Keratinocyte (primary cell): ENCODE measurements around the gene KCNJ9. TPM values are rescaled to one million over a fixed set of nuclear protein-coding genes. Genes with fewer than 3 reads are reported as not detected.

Experiments
- DNase-seq: peaks from one replicate; pipeline ENCODE4 v3.0.0-alpha.2; 2011; ENCODE audit warnings: low read depth, missing footprints, low spot score
- FAIRE-seq: peaks from 2 replicates; lab custom pipeline; 2011; peaks lifted over from hg19 to GRCh38; lab: Jason Lieb, UNC
- H2AFZ ChIP-seq: 2 replicates; pipeline ENCODE4 v1.6.0; 2012; ENCODE audit warnings: low read length, control low read depth, inconsistent platforms; ENCODE audit not compliant: control insufficient read depth
- H3K27ac ChIP-seq: 2 replicates; pipeline ENCODE4 v1.5.1; 2011; ENCODE audit warnings: low read length; ENCODE audit not compliant: control insufficient read depth, insufficient read depth
- H3K27me3 ChIP-seq: 3 replicates; pipeline ENCODE4 v1.6.0; 2011; ENCODE audit warnings: low read length; ENCODE audit not compliant: control insufficient read depth, insufficient read depth; ENCODE audit errors: extremely low read depth
- H3K36me3 ChIP-seq, 2 experiments: 2 replicates in 1 of 2; 3 replicates in 1 of 2; pipeline ENCODE4 v1.5.1; 2011; ENCODE audit warnings: low read length in 2 of 2, mild to moderate bottlenecking in 1 of 2; ENCODE audit not compliant: control insufficient read depth in 2 of 2, insufficient read depth in 2 of 2; ENCODE audit errors: extremely low read depth in 1 of 2
- H3K4me1 ChIP-seq: 3 replicates; pipeline ENCODE4 v1.5.1; 2011; ENCODE audit warnings: low read length; ENCODE audit not compliant: control insufficient read depth, insufficient read depth; ENCODE audit errors: extremely low read depth
- H3K4me2 ChIP-seq: 3 replicates; pipeline ENCODE4 v1.6.0; 2011; ENCODE audit warnings: low read depth, low read length; ENCODE audit not compliant: control insufficient read depth, insufficient read depth; ENCODE audit errors: extremely low read depth
- H3K4me3 ChIP-seq, 3 experiments: fragments of 200-600 bp in 1 of 3; sonication (generic) in 1 of 3; 2 replicates in 2 of 3; 3 replicates in 1 of 3; pipeline ENCODE4 v1.5.1; 2011 to 2016; ENCODE audit warnings: low read length in 3 of 3, mild to moderate bottlenecking in 3 of 3, control low read depth in 2 of 3, inconsistent platforms in 1 of 3, low read depth in 1 of 3, mixed read lengths in 1 of 3, mixed run types in 1 of 3, moderate library complexity in 1 of 3; ENCODE audit not compliant: control insufficient read depth in 2 of 3, insufficient read depth in 2 of 3; ENCODE audit errors: extremely low read depth in 1 of 3
- H3K79me2 ChIP-seq: 2 replicates; pipeline ENCODE4 v1.6.0; 2012; ENCODE audit warnings: low read length; ENCODE audit not compliant: control insufficient read depth, insufficient read depth
- H3K9ac ChIP-seq: 3 replicates; pipeline ENCODE4 v1.6.0; 2011; ENCODE audit warnings: low read length; ENCODE audit not compliant: control insufficient read depth, insufficient read depth; ENCODE audit errors: extremely low read depth
- H3K9me1 ChIP-seq: 3 replicates; pipeline ENCODE4 v1.6.0; 2011; ENCODE audit warnings: low read length; ENCODE audit not compliant: control insufficient read depth, insufficient read depth; ENCODE audit errors: extremely low read depth
- H3K9me3 ChIP-seq: 2 replicates; pipeline ENCODE4 v1.5.1; 2012; ENCODE audit warnings: low read depth, low read length; ENCODE audit not compliant: control insufficient read depth
- H4K20me1 ChIP-seq: 3 replicates; pipeline ENCODE4 v1.6.0; 2011; ENCODE audit warnings: low read length; ENCODE audit not compliant: control insufficient read depth, insufficient read depth; ENCODE audit errors: extremely low read depth
- CTCF ChIP-seq, 3 experiments: IDR thresholded peaks in 1 of 3; conservative IDR thresholded peaks in 1 of 3; optimal IDR thresholded peaks in 1 of 3; 2 replicates in 2 of 3; 3 replicates in 1 of 3; pipeline versions ENCODE3 to v1.5.1; 2011; ENCODE audit warnings: low read length in 3 of 3, mild to moderate bottlenecking in 3 of 3, moderate library complexity in 2 of 3, control low read depth in 1 of 3, inconsistent platforms in 1 of 3; ENCODE audit not compliant: insufficient read depth in 2 of 3; ENCODE audit errors: extremely low read depth in 1 of 3
- EZH2 ChIP-seq: IDR thresholded peaks from one replicate; pipeline ENCODE4 v1.6.1; 2012; ENCODE audit warnings: inconsistent platforms, mild to moderate bottlenecking, low read length, moderate library complexity
- dilution Hi-C: fragments of 300-500 bp; cut with MboI; formaldehyde crosslinking; loops from one replicate; pipeline ENCODE4 v1.7.0; 2020; ENCODE audit warnings: low sequenced_read_pairs; ENCODE audit not compliant: extremely low pct_ligation_motif_present
- polyA plus RNA-seq, 5 experiments: library from polyadenylated mRNA; depleted of rRNA in 3 of 5; stranded (reverse) in 3 of 5; stranded (forward) in 1 of 5; unstranded in 1 of 5; fragments of >200 nt; gene quantifications; 1 replicate in 1 of 5; 2 replicates in 3 of 5; 3 replicates in 1 of 5; pipeline versions ENCODE4 v1.2.1 to v1.2.3, GENCODE V29; 2011 to 2012; ENCODE audit warnings: missing spikeins in 2 of 5, low read depth in 1 of 5, low replicate concordance in 1 of 5

The KCNJ9 gene
- polyA plus RNA-seq, 1 donor (not counting 4 experiments of a cell fraction or from before 2014, with no cell fraction given) = not detected

- dilution Hi-C loops = loop anchor here (25.0 kb wide), 1 partner anchor 253 kb away; the partner anchor contains the start of gene DUSP23
- TF ChIP-seq CTCF (optimal IDR thresholded peaks at IDR 0.05 in 1 of 3, IDR thresholded peaks at IDR 0.05 in 1 of 3, conservative IDR thresholded peaks at IDR 0.05 in 1 of 3; ENCODE audit: extremely low read depth in 1 of 3, insufficient read depth in 2 of 3, low read length in 3 of 3) = no peak
- no peak for TF ChIP-seq EZH2
- no peak for FAIRE-seq
- no peak overlapping the region for H3K27ac ChIP-seq
- H3K9me1 ChIP-seq = no peaks in the 10 kb centered on the region
- no peaks in the 10 kb centered on the region for H3K79me2 ChIP-seq
- no peak overlapping the region for H3K4me3 ChIP-seq
- no peak overlapping the region for H2AFZ ChIP-seq
- H3K9ac ChIP-seq = no peak overlapping the region
- no peaks in the 10 kb centered on the region for H3K4me1 ChIP-seq
- H3K36me3 ChIP-seq = no peaks in the 10 kb centered on the region
- no peak overlapping the region for H3K4me2 ChIP-seq
- no peaks in the 10 kb centered on the region for H3K9me3 ChIP-seq
- H4K20me1 ChIP-seq = no peaks in the 10 kb centered on the region
- no peak for DNase-seq
- H3K27me3 ChIP-seq = peaks cover 2% of the 10 kb centered on the region
Observed at GRCh38 chr1:160040476-160040875, 40.9 kb upstream of the KCNJ9 start.

GRCh38 chr1:160043543-160043942 is 37.8 kb upstream of the KCNJ9 start:
- H3K79me2 ChIP-seq = no peaks in the 10 kb centered on the region
- no peak for FAIRE-seq
- H3K9me3 ChIP-seq = no peaks in the 10 kb centered on the region
- H3K4me2 ChIP-seq = no peak overlapping the region
- no peaks in the 10 kb centered on the region for H3K36me3 ChIP-seq
- TF ChIP-seq CTCF (optimal IDR thresholded peaks at IDR 0.05 in 1 of 3, IDR thresholded peaks at IDR 0.05 in 1 of 3, conservative IDR thresholded peaks at IDR 0.05 in 1 of 3; ENCODE audit: extremely low read depth in 1 of 3, insufficient read depth in 2 of 3, low read length in 3 of 3) (no peak), EZH2 (no peak)
- peaks cover 20% of the 10 kb centered on the region for H3K27me3 ChIP-seq
- no peak overlapping the region for H3K4me3 ChIP-seq
- no peak overlapping the region for H3K9ac ChIP-seq
- no peaks in the 10 kb centered on the region for H4K20me1 ChIP-seq
- no peak overlapping the region for H3K27ac ChIP-seq
- H3K9me1 ChIP-seq = no peaks in the 10 kb centered on the region
- no peak overlapping the region for H2AFZ ChIP-seq
- dilution Hi-C loops = loop anchor here (25.0 kb wide), 1 partner anchor 256 kb away; the partner anchor contains the start of gene DUSP23
- DNase-seq = no peak
- H3K4me1 ChIP-seq = no peaks in the 10 kb centered on the region
